ENCODE measurements around the gene MRPL55.

- no peak for TF ChIP-seq EZH2 (IDR thresholded peaks at IDR 0.05; ENCODE audit: insufficient read depth, poor library complexity, severe bottlenecking)
- TF ChIP-seq EZH2phosphoT487 (IDR thresholded peaks at IDR 0.05; ENCODE audit: insufficient read depth, low read depth), result no peak
These were observed 47.6 kb downstream of the MRPL55 start for GRCh38 chr1:228061411-228062084.
